ENCODE measurements around the gene RUFY3.

The RUFY3 gene

GRCh38 chr4:70704215-70704930 is 17.4 kb upstream of the RUFY3 start (continued):
- no peak for TF ChIP-seq ZNF426 (tag by site-specific recombination; IDR thresholded peaks at IDR 0.05)
- TF ChIP-seq ZBTB7A (tag by site-specific recombination; IDR thresholded peaks at IDR 0.05; ENCODE audit: low read depth) = no peak
- TF ChIP-seq ZNF549 (tag by site-specific recombination; IDR thresholded peaks at IDR 0.05) = no peak
- peak; percentile 44; the same call in 1 of the 2 replicates for TF ChIP-seq ZNF2 (tag by site-specific recombination; IDR thresholded peaks at IDR 0.05)
- TF ChIP-seq, protein P1, sequence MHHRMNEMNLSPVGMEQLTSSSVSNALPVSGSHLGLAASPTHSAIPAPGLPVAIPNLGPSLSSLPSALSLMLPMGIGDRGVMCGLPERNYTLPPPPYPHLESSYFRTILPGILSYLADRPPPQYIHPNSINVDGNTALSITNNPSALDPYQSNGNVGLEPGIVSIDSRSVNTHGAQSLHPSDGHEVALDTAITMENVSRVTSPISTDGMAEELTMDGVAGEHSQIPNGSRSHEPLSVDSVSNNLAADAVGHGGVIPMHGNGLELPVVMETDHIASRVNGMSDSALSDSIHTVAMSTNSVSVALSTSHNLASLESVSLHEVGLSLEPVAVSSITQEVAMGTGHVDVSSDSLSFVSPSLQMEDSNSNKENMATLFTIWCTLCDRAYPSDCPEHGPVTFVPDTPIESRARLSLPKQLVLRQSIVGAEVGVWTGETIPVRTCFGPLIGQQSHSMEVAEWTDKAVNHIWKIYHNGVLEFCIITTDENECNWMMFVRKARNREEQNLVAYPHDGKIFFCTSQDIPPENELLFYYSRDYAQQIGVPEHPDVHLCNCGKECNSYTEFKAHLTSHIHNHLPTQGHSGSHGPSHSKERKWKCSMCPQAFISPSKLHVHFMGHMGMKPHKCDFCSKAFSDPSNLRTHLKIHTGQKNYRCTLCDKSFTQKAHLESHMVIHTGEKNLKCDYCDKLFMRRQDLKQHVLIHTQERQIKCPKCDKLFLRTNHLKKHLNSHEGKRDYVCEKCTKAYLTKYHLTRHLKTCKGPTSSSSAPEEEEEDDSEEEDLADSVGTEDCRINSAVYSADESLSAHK (tag by site-specific recombination; IDR thresholded peaks at IDR 0.05) = no peak
- peak; percentile 16; the same call in 1 of the 2 replicates for TF ChIP-seq ZNF660 (tag by site-specific recombination; IDR thresholded peaks at IDR 0.05)
- TF ChIP-seq ZNF776 (tag by site-specific recombination; IDR thresholded peaks at IDR 0.05; ENCODE audit: borderline replicate concordance) = no peak
- TF ChIP-seq, protein P2, sequence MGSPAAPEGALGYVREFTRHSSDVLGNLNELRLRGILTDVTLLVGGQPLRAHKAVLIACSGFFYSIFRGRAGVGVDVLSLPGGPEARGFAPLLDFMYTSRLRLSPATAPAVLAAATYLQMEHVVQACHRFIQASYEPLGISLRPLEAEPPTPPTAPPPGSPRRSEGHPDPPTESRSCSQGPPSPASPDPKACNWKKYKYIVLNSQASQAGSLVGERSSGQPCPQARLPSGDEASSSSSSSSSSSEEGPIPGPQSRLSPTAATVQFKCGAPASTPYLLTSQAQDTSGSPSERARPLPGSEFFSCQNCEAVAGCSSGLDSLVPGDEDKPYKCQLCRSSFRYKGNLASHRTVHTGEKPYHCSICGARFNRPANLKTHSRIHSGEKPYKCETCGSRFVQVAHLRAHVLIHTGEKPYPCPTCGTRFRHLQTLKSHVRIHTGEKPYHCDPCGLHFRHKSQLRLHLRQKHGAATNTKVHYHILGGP (tag by site-specific recombination; IDR thresholded peaks at IDR 0.05) = no peak
- TF ChIP-seq ZNF16 (tag by site-specific recombination; IDR thresholded peaks at IDR 0.05; ENCODE audit: low read depth) = no peak
- TF ChIP-seq ZNF514 (tag by site-specific recombination; IDR thresholded peaks at IDR 0.05) = no peak
- TF ChIP-seq ZNF747 (tag by site-specific recombination; IDR thresholded peaks at IDR 0.05) = no peak
- no peak for TF ChIP-seq ZNF157 (tag by site-specific recombination; IDR thresholded peaks at IDR 0.05)
- no peak for TF ChIP-seq REST (tag by site-specific recombination; IDR thresholded peaks at IDR 0.05)
- no peak for TF ChIP-seq ZNF280C (tag by site-specific recombination; IDR thresholded peaks at IDR 0.05)
- TF ChIP-seq ZSCAN18 (tag by site-specific recombination; IDR thresholded peaks at IDR 0.05) = no peak
- TF ChIP-seq ZNF112 (tag by site-specific recombination; IDR thresholded peaks at IDR 0.05) = no peak
- TF ChIP-seq ZNF155 (tag by site-specific recombination; IDR thresholded peaks at IDR 0.05) = no peak
- TF ChIP-seq ZNF768 (tag by site-specific recombination; IDR thresholded peaks at IDR 0.05) = no peak
- TF ChIP-seq ZNF529 (tag by site-specific recombination; IDR thresholded peaks at IDR 0.05; ENCODE audit: insufficient replicate concordance) = no peak
- TF ChIP-seq TCF7L2 (IDR thresholded peaks at IDR 0.05; ENCODE audit: borderline replicate concordance, low read depth, low read length) = no peak
- TF ChIP-seq RBAK (tag by site-specific recombination; IDR thresholded peaks at IDR 0.05) = no peak
- peak; percentile 66; the same call in 1 of the 2 replicates for TF ChIP-seq ZNF335 (tag by site-specific recombination; conservative IDR thresholded peaks at IDR 0.05)
- TF ChIP-seq, protein P3, sequence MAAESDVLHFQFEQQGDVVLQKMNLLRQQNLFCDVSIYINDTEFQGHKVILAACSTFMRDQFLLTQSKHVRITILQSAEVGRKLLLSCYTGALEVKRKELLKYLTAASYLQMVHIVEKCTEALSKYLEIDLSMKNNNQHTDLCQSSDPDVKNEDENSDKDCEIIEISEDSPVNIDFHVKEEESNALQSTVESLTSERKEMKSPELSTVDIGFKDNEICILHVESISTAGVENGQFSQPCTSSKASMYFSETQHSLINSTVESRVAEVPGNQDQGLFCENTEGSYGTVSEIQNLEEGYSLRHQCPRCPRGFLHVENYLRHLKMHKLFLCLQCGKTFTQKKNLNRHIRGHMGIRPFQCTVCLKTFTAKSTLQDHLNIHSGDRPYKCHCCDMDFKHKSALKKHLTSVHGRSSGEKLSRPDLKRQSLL (tag by site-specific recombination; IDR thresholded peaks at IDR 0.05) = no peak
- peak; percentile 76 for TF ChIP-seq GLIS1 (tag by site-specific recombination; IDR thresholded peaks at IDR 0.05)
- TF ChIP-seq KLF16 (tag by site-specific recombination; IDR thresholded peaks at IDR 0.05) = no peak
- TF ChIP-seq HOXC10 (CRISPR knock-in tag; IDR thresholded peaks at IDR 0.05) = no peak
- no peak for TF ChIP-seq ZNF274 (IDR thresholded peaks at IDR 0.05; ENCODE audit: low read length)
- no peak for TF ChIP-seq ZNF274 (tag by site-specific recombination; IDR thresholded peaks at IDR 0.05; ENCODE audit: borderline replicate concordance)
- peak; percentile 71; the same call in 1 of the 2 replicates for TF ChIP-seq IKZF3 (tag by site-specific recombination; IDR thresholded peaks at IDR 0.05)
